Keratinocyte (primary cell): Measurements from ENCODE around the gene ALDH6A1. TPM values are rescaled to one million over a fixed set of nuclear protein-coding genes. Genes with fewer than 3 reads are reported as not detected.
"Not testable (repeated sequence)": the region's sequence is repeated elsewhere in the genome, so short reads cannot be mapped to it uniquely, and the experiment has no call there.

Source experiments
- DNase-seq: peaks from one replicate; pipeline ENCODE4 v3.0.0-alpha.2; 2011; ENCODE audit warnings: low read depth, missing footprints, low spot score
- FAIRE-seq: peaks from 2 replicates; lab custom pipeline; 2011; peaks lifted over from hg19 to GRCh38; lab: Jason Lieb, UNC
- H2AFZ ChIP-seq: 2 replicates; pipeline ENCODE4 v1.6.0; 2012; ENCODE audit warnings: low read length, control low read depth, inconsistent platforms; ENCODE audit not compliant: control insufficient read depth
- H3K27ac ChIP-seq: 2 replicates; pipeline ENCODE4 v1.5.1; 2011; ENCODE audit warnings: low read length; ENCODE audit not compliant: control insufficient read depth, insufficient read depth
- H3K27me3 ChIP-seq: 3 replicates; pipeline ENCODE4 v1.6.0; 2011; ENCODE audit warnings: low read length; ENCODE audit not compliant: control insufficient read depth, insufficient read depth; ENCODE audit errors: extremely low read depth
- H3K36me3 ChIP-seq, 2 experiments: 2 replicates in 1 of 2; 3 replicates in 1 of 2; pipeline ENCODE4 v1.5.1; 2011; ENCODE audit warnings: low read length in 2 of 2, mild to moderate bottlenecking in 1 of 2; ENCODE audit not compliant: control insufficient read depth in 2 of 2, insufficient read depth in 2 of 2; ENCODE audit errors: extremely low read depth in 1 of 2
- H3K4me1 ChIP-seq: 3 replicates; pipeline ENCODE4 v1.5.1; 2011; ENCODE audit warnings: low read length; ENCODE audit not compliant: control insufficient read depth, insufficient read depth; ENCODE audit errors: extremely low read depth
- H3K4me2 ChIP-seq: 3 replicates; pipeline ENCODE4 v1.6.0; 2011; ENCODE audit warnings: low read depth, low read length; ENCODE audit not compliant: control insufficient read depth, insufficient read depth; ENCODE audit errors: extremely low read depth
- H3K4me3 ChIP-seq, 3 experiments: fragments of 200-600 bp in 1 of 3; sonication (generic) in 1 of 3; 2 replicates in 2 of 3; 3 replicates in 1 of 3; pipeline ENCODE4 v1.5.1; 2011 to 2016; ENCODE audit warnings: low read length in 3 of 3, mild to moderate bottlenecking in 3 of 3, control low read depth in 2 of 3, inconsistent platforms in 1 of 3, low read depth in 1 of 3, mixed read lengths in 1 of 3, mixed run types in 1 of 3, moderate library complexity in 1 of 3; ENCODE audit not compliant: control insufficient read depth in 2 of 3, insufficient read depth in 2 of 3; ENCODE audit errors: extremely low read depth in 1 of 3
- H3K79me2 ChIP-seq: 2 replicates; pipeline ENCODE4 v1.6.0; 2012; ENCODE audit warnings: low read length; ENCODE audit not compliant: control insufficient read depth, insufficient read depth
- H3K9ac ChIP-seq: 3 replicates; pipeline ENCODE4 v1.6.0; 2011; ENCODE audit warnings: low read length; ENCODE audit not compliant: control insufficient read depth, insufficient read depth; ENCODE audit errors: extremely low read depth
- H3K9me1 ChIP-seq: 3 replicates; pipeline ENCODE4 v1.6.0; 2011; ENCODE audit warnings: low read length; ENCODE audit not compliant: control insufficient read depth, insufficient read depth; ENCODE audit errors: extremely low read depth
- H3K9me3 ChIP-seq: 2 replicates; pipeline ENCODE4 v1.5.1; 2012; ENCODE audit warnings: low read depth, low read length; ENCODE audit not compliant: control insufficient read depth
- H4K20me1 ChIP-seq: 3 replicates; pipeline ENCODE4 v1.6.0; 2011; ENCODE audit warnings: low read length; ENCODE audit not compliant: control insufficient read depth, insufficient read depth; ENCODE audit errors: extremely low read depth
- EZH2 ChIP-seq: IDR thresholded peaks from one replicate; pipeline ENCODE4 v1.6.1; 2012; ENCODE audit warnings: inconsistent platforms, mild to moderate bottlenecking, low read length, moderate library complexity
- dilution Hi-C: fragments of 300-500 bp; cut with MboI; formaldehyde crosslinking; loops from one replicate; pipeline ENCODE4 v1.7.0; 2020; ENCODE audit warnings: low sequenced_read_pairs; ENCODE audit not compliant: extremely low pct_ligation_motif_present
- polyA plus RNA-seq, 5 experiments: library from polyadenylated mRNA; depleted of rRNA in 3 of 5; stranded (reverse) in 3 of 5; stranded (forward) in 1 of 5; unstranded in 1 of 5; fragments of >200 nt; gene quantifications; 1 replicate in 1 of 5; 2 replicates in 3 of 5; 3 replicates in 1 of 5; pipeline versions ENCODE4 v1.2.1 to v1.2.3, GENCODE V29; 2011 to 2012; ENCODE audit warnings: missing spikeins in 2 of 5, low read depth in 1 of 5, low replicate concordance in 1 of 5
- TF ChIP-seq, protein P1 (sequence below), 3 experiments: IDR thresholded peaks in 1 of 3; conservative IDR thresholded peaks in 1 of 3; optimal IDR thresholded peaks in 1 of 3; 2 replicates in 2 of 3; 3 replicates in 1 of 3; pipeline versions ENCODE3 to v1.5.1; 2011; ENCODE audit warnings: low read length in 3 of 3, mild to moderate bottlenecking in 3 of 3, moderate library complexity in 2 of 3, control low read depth in 1 of 3, inconsistent platforms in 1 of 3; ENCODE audit not compliant: insufficient read depth in 2 of 3; ENCODE audit errors: extremely low read depth in 1 of 3

Gene ALDH6A1
- polyA plus RNA-seq, 1 donor (not counting 4 experiments of a cell fraction or from before 2014, with no cell fraction given) = 8.0 TPM

DNA sequence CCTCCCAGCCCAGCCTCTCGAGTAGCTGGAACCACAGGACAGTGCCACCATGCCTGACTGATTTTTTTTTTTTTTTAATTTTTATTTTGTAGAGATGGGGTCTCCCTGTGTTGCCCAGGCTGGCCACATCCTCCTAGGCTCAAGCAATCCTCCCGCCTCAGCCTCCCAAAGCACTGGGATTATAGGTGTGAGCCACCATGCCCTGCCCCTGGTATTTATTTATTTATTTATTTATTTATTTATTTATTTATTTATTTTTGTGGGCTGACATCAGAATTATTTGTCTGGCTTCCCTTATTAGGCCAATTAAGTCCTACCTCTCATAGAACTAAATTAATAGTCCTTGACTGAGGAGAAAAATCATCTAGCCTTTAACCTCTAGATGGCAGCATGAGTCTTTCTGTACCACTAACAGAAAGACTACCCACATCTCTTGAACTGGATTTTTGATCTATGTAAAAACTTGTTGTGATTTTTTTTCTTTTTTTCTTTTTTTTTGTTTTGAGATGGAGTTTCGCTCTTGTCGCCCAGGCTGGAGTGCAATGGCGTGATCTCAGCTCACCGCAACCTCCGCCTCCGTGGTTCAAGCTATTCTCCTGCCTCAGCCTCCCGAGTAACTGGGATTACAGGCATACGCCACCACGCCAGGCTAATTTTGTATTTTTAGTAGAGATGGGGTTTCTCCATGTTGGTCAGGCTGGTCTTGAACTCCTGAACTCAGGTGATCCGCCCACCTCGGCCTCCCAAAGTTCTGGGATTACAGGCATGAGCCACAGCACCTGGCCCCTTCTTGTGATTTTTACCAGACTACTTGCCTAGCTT is 27.4 kb upstream of the ALDH6A1 start:
- H2AFZ ChIP-seq, dilution Hi-C loops, H3K27ac ChIP-seq, H3K4me3 ChIP-seq, H3K9me3 ChIP-seq, H3K9ac ChIP-seq, H3K36me3 ChIP-seq, DNase-seq, H3K9me1 ChIP-seq, H3K27me3 ChIP-seq, H3K4me1 ChIP-seq, FAIRE-seq, H4K20me1 ChIP-seq, H3K4me2 ChIP-seq, H3K79me2 ChIP-seq: not testable (repeated sequence)
- TF ChIP-seq, protein P1, sequence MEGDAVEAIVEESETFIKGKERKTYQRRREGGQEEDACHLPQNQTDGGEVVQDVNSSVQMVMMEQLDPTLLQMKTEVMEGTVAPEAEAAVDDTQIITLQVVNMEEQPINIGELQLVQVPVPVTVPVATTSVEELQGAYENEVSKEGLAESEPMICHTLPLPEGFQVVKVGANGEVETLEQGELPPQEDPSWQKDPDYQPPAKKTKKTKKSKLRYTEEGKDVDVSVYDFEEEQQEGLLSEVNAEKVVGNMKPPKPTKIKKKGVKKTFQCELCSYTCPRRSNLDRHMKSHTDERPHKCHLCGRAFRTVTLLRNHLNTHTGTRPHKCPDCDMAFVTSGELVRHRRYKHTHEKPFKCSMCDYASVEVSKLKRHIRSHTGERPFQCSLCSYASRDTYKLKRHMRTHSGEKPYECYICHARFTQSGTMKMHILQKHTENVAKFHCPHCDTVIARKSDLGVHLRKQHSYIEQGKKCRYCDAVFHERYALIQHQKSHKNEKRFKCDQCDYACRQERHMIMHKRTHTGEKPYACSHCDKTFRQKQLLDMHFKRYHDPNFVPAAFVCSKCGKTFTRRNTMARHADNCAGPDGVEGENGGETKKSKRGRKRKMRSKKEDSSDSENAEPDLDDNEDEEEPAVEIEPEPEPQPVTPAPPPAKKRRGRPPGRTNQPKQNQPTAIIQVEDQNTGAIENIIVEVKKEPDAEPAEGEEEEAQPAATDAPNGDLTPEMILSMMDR (optimal IDR thresholded peaks at IDR 0.05 in 1 of 3, IDR thresholded peaks at IDR 0.05 in 1 of 3, conservative IDR thresholded peaks at IDR 0.05 in 1 of 3; ENCODE audit: extremely low read depth in 1 of 3, insufficient read depth in 2 of 3, low read length in 3 of 3) = peak in 2 of 3 experiments; percentile 30 to 47

DNA sequence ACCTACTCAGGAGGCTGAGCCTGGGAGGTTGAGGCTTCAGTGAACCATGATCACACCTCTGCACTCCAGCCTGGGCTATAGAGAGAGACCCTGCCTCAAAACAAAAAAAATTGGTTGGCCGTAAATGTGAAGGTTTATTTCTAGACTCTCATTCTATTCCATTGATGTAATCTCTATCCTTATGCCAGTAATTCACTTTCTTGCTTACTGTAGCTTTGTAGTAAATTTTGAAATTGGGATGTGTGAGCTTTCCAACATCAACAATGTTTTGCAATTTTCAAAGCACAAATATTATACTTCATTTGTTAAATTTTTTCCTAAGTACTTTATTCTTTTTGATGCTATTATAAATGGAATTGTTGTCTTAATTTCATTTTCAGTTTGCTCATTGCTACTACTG is 25.1 kb upstream of the ALDH6A1 start:
- TF ChIP-seq, protein P1 (optimal IDR thresholded peaks at IDR 0.05 in 1 of 3, IDR thresholded peaks at IDR 0.05 in 1 of 3, conservative IDR thresholded peaks at IDR 0.05 in 1 of 3; ENCODE audit: extremely low read depth in 1 of 3, insufficient read depth in 2 of 3, low read length in 3 of 3) = no peak
- no peak for TF ChIP-seq EZH2
- FAIRE-seq (no peak), DNase-seq (no peak)
- Histone ChIP-seq H3K27ac (no peak overlapping the region), H3K9ac (no peak overlapping the region), H3K36me3 (no peaks in the 10 kb centered on the region), H3K27me3 (no peaks in the 10 kb centered on the region), H3K4me1 (no peaks in the 10 kb centered on the region), H3K9me1 (no peaks in the 10 kb centered on the region), H3K4me2 (no peak overlapping the region), H3K79me2 (no peaks in the 10 kb centered on the region), H3K9me3 (no peaks in the 10 kb centered on the region), H4K20me1 (no peaks in the 10 kb centered on the region), H3K4me3 (no peak overlapping the region), H2AFZ (no peak overlapping the region)
- dilution Hi-C loops = no loop called here
